ELR (cell line): ENCODE data around the gene VWDE.
"Not testable (repeated sequence)": the region's sequence is repeated elsewhere in the genome, so short reads cannot be mapped to it uniquely, and the experiment has no call there.

Experiments
- DNase-seq: peaks from one replicate; pipeline ENCODE4 v3.0.0-alpha.2; 2015; ENCODE audit warnings: low read depth

The VWDE gene

DNA sequence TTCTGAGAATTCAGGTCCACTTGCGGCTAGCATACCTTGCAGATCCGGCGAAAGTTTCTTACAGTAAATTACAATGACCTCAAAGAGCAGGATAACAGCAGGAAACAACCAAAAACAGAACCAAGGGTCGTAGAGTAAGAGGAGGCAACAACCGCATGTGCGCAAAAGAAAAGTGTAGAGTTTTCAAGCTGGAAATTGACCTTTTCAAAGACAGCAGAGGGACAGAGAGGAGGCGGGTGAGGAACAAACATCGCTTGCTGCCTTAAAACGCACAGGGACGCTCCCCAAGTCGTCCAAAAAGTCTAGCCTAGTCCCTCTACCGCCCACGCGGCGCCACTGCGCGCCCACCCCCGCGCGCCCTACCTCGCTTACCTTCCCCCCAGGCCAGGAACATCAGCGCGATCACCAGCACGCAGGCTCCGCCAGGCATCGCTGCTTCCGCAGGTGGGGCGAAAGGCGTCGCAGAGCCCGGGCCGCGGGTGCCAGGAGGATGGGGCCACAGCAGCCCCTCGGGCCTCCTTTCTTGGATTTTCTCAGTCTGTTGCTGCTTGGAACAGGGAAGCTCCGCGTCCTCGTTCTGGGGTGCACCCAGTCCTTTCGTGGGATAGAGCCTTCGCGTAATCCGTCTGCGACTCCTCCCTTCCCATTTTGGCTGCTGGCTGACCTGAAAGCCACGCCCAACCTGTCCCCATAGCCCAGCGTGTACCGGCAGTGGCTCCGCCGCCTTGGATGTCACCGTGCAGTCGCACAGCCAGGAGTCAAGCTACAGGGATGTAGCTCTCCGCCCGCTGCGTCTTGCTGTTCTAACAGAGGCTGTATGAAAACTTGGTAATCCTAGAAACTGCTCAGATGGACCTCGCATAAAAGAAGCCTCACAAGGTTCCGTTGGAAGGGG, at the start of gene VWDE:
TSS of gene VWDE (minus strand) at position 579 of the 895 bp plus-strand sequence. CDS start at position 430, 149 bp downstream.
- DNase-seq, result peak; percentile 66

DNA sequence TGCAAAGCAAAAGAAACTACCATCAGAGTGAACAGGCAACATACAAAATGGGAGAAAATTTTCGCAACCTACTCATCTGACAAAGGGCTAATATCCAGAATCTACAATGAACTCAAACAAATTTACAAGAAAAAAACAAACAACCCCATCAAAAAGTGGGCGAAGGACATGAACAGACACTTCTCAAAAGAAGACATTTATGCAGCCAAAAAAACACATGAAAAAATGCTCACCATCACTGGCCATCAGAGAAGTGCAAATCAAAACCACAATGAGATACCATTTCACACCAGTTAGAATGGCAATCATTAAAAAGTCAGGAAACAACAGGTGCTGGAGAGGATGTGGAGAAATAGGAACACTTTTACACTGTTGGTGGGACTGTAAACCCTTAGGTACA, 49.5 kb upstream of the VWDE start:
- DNase-seq, result not testable (repeated sequence)

GRCh38 chr7:12450615-12451014, 47.0 kb upstream of the VWDE start:
- no peak for DNase-seq

DNA sequence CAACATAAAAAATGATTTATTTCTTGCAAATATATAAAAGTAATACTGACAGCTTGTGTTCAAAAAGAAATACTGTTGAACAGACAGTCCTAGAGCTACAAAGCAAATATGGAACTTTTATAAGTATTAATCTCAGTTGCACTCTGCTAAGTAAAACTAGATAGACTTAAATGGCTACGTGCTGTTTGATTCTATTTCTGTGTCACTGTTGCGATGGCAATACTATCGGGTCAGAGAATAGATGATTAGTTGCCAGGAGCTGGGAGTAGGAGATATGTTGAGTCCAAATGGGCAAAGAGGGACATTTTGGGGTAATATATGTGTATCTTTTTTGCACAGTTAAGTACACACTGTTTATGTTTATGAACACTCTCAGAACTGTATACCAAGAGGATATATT, 41.1 kb upstream of the VWDE start:
- DNase-seq, result no peak

GRCh38 chr7:12440229-12440628, 36.6 kb upstream of the VWDE start:
- no peak for DNase-seq

GRCh38 chr7:12436896-12437535, 33.4 kb upstream of the VWDE start:
- DNase-seq, result peak; percentile 86

DNA sequence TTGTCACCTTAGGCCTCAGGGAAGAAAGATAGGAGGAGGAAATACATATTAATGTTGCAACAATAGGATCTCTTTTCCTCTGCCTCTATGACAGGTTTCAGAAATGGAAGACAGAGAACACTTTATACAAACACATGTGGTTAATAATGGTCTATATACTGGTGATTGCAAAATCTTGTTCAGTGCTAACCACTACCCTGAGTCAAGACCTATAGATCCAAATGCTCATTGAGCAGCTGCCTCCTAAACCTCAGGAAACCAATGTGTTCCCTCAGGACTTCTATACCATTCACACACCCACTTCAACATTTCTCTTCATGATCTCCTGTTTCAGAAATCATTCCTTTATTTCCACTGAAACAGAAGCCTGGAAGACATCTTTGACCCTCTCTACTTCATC, 32.5 kb upstream of the VWDE start:
- DNase-seq, result peak; percentile 59

DNA sequence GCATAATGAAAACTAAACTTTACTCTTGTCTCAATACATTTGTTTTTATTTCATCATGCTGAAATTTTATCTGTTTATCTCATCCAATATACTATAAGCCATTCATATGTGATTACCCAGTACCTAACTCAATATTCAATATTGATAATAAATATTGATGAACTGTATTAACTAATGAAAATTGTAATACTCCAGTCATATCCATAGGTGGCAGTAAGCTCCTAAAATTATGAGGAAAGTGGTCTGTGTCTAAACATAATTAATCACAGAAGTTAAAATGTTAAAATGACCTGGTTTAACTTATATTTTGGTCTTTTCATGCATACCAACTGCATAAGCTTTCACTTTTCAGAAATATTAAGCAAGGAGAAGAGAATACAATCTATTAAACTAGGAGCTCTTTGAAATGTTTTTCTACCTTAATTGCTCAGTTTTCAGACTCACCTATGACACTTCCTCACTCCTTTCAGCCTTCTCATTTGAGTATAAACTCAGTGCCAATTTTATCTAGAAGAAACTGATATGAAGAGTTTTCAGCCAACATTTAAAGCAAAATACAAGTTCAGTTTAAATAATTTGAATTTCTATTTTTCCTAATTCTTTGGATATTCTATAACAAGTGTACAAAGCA, 30.5 kb upstream of the VWDE start:
- DNase-seq, result peak; percentile 58

DNA sequence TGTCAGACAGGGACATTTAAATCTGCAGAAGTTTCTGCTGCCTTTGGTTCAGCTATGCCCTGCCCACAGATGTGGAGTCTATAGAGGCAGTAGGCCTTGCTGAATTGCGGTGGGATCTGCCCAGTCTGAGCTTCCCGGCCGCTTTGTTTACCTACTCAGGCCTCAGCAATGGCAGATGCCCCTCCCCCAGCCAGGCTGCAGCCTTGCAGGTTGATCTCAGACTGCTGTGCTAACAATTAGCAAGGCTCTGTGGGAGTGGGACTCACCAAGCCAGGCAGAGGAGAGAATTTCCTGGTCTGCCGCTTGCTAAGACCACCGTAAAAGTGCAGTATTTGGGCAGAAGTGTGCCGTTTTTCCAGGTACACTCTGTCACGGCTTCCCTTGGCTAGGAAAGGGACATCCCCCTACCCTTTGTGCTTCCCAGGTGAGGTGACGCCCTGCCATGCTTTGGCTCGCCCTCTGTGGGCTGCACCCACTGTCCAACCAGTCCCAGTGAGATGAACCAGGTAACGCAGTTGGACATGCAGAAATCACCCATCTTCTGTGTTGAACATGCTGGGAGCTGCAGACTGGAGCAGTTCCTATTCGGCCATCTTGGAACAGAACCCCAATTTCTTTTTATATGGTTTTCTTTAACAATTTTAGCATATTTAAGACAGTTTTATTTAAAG, 28.4 kb upstream of the VWDE start:
- DNase-seq, result peak; percentile 74

DNA sequence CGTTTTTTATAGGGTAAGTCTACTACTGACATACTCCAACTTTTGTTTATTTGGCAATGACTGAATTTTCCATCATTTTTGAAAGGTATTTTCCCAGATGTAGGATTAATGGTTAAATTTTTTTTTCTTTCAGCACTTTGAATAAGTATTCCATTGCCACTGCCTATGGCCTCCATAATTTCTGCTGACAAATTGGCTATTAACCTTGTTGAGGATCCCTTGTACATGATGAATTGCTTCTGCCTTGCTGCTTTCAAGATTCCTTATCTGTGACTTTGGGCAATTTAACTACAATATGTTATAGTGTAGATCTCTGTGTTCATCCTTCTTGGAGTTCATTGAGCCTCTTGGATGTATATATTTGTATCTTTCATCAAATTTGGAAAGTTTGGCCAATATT, 21.6 kb upstream of the VWDE start:
- no peak for DNase-seq

- peak; percentile 62 for DNase-seq
These were observed 20.5 kb upstream of the VWDE start for GRCh38 chr7:12423997-12424745.

DNA sequence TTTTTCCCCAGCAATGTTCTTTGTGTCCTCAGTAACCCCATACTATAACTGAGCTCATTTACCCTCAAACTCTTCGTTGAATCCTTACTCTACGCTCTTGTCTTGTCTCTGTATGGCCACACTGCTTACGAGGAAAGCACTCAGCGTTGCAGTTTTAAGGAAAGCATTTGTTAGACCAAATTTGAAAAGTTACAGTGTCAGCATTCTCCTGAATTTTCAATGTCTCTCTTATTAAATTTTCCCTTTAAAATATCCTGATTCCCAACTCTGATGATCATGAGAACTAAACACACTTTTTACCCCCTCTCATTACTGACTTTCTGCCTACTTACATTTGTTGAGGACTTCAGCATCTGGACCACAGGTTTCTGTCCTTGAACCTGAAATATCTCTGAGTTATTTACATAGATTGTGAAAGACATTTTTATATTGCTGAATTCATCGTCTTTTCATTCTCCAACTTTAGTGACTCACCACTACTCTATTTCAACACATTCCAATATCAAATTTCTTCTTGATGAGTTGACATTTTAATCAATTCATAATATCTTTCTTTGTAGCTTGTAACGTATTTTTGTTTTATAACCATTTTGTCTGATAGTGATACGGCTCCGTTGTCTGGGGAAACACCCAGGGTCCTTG, 19.8 kb upstream of the VWDE start:
- peak; percentile 90 for DNase-seq

DNA sequence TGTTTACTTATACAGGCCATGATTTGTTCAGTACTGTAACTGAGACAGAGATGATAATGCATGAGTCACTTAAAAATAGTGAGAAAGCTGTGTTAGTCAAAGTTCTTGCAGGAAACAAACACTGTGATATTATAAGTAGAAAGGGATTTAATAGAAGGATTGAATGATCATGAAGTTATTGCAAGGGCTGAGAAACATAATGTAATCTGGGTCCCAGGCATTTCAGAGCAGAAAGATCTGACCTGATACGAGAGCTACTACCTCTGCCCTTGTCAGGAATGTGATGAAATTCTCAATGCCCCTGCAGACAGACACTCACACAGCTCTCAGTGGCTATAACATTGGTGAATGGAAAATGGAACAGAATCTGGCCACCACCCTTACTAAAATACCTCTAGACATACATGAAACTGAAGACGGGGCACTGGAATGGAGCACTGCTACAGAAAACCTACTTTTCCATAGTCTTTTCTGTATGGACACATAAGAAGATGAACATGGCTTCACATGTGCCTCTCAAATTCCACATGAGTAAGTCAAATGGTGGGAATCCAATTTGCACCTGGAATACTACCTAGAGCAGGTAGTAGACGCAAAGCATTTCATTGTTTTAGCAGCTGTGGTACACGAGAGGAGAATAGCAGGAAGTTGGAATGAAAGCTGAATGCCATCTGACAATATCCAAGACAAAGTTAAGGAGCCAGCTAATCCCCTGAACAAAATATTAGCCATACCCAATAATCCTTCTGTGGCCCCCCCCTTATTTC, 19.1 kb upstream of the VWDE start:
- DNase-seq, result peak; percentile 78

- no peak for DNase-seq
These were observed 14.8 kb upstream of the VWDE start for GRCh38 chr7:12418452-12418851.

- DNase-seq, result no peak
These were observed 11.4 kb upstream of the VWDE start for GRCh38 chr7:12415072-12415471.

DNA sequence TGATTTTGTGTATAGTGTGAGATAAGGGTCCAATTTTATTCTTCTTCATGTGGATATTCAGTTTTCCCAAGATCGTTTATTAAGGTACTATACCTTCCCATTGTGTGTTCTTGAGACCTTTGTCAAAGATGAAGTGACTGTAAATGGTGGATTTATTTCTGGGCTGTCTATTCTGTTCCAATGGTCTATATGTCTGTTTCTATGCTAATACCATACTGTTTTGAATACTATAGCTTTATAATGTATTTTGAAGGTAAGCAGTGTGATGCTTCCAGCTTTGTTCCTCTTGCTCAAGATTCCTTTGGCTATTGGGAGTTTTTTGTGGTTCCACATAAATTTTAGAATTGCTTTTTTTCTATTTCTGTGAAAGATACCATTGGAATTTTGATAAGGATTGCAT, 8.7 kb upstream of the VWDE start:
- DNase-seq, result no peak

DNA sequence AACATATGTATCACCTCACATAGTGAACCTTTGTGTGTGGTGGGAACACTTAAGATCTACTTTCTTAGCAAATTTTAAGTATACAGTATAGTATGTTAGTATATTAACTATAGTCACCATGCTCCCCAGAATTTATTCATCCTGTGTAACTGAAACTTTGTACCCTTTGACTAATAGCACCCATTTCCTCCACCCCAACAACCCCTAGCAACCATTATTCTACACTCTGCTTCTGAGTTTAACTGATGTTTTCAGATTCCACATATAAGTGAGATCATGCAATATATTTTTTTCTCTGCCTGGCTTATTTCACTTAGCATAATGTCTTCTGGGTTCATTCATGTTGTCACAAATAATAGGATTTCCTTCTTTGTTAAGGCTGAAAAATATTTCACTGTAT, 6.9 kb upstream of the VWDE start:
- DNase-seq, result no peak

GRCh38 chr7:12409097-12409711, 5.5 kb upstream of the VWDE start:
- no peak for DNase-seq

DNA sequence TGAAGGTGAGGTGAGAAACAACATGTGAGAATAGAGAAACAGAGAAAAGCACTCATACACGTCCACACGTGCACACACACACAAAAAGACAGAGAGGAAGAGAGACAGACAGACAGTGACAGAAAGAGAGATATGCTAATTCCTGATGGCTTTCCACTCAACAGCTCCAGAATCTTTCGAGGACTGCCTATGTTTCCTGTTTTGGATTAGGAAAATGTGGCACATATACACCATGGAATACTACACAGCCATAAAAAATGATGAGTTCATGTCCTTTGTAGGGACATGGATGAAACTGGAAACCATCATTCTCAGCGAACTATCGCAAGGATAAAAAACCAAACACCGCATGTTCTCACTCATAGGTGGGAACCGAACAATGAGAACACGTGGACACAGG, 4.0 kb upstream of the VWDE start:
- DNase-seq, result not testable (repeated sequence)

DNA sequence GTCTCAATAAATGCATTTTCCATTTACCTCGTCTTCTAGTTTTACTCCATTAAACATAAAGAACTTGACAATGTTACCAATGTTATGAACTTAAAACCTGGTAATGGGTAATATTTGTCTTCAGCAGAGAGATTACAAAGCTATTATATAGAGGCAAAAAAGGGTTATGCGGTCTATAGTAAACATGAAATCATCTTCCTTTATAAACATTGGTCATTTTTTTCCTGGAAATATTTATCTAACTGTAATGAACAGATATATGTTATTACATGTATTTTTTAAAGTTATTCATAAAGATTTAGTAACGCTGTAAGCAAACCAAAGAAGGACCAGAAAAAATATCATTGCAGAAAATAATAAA, 1.3 kb downstream of the VWDE start:
- DNase-seq, result no peak
